Measurements from ENCODE around the gene AP2B1. TPM values are rescaled to one million over a fixed set of nuclear protein-coding genes. Genes with fewer than 3 reads are reported as not detected.

Gene AP2B1
- total RNA-seq, 5 donors from 2014 or later (not counting 1 experiment from before 2014, with no cell fraction given) = 106 to 157 (median 134) TPM

- H3K27me3 Mint-ChIP-seq = no peaks in the 10 kb centered on the region
- WGBS (ENCODE audit: insufficient coverage) = no CpG with 5 or more reads among the region's 2 CpGs
Observed at GRCh38 chr17:35725802-35726126, 138.6 kb downstream of the AP2B1 start.

GRCh38 chr17:35726127-35726952, 139.2 kb downstream of the AP2B1 start:
- peaks cover 16 to 22% (median 19%) of the 10 kb centered on the region in 3 donors for H3K4me1 Mint-ChIP-seq
- Histone ChIP-seq H3K27me3 (replicated peaks in 1 of 2; ENCODE audit: control insufficient read depth in 2 of 2, extremely low read depth in 1 of 2, insufficient read depth in 2 of 2, low read length in 1 of 2) (no peaks in the 10 kb centered on the region), H3K9me3 (no peaks in the 10 kb centered on the region), H3K27ac (ENCODE audit: low read length) (no peak overlapping the region), H3K4me3 (ENCODE audit: control insufficient read depth in 1 of 2, extremely low read depth in 1 of 2, low read length in 1 of 2) (no peak overlapping the region), H3K36me3 (ENCODE audit: control insufficient read depth in 2 of 2, extremely low read depth in 1 of 2, insufficient read depth in 1 of 2, low read length in 1 of 2) (peaks cover 8 to 44% of the 10 kb centered on the region in 2 donors), H3K4me1 (ENCODE audit: control insufficient read depth in 1 of 2, extremely low read depth in 1 of 2, insufficient read depth in 2 of 2, low read length in 2 of 2) (peaks cover 8 to 15% of the 10 kb centered on the region in 2 experiments)
- peaks cover 52% of the 10 kb centered on the region for H3K36me3 Mint-ChIP-seq
- no peak for DNase-seq
- ATAC-seq (replicated peaks in 1 of 4) = no peak
- H3K9me3 Mint-ChIP-seq = no peaks in the 10 kb centered on the region
- POLR2A ChIA-PET = interaction anchor here (0.6 to 0.7 kb wide), 3 partner anchors 7 to 924 kb away, joined by 3 to 7 read pairs (median 5); no protein-coding TSS in a partner anchor
- no peak overlapping the region for H3K4me3 Mint-ChIP-seq
- H3K27ac Mint-ChIP-seq = no peak overlapping the region
- 97% methylated on average over 3 of the region's 6 CpGs for WGBS (ENCODE audit: insufficient coverage)
- no peaks in the 10 kb centered on the region for H3K27me3 Mint-ChIP-seq
- CTCF ChIA-PET = interaction anchor here in 1 of 2 donors (0.6 kb wide), 1 partner anchor 531 kb away, joined by 3 read pairs; no protein-coding TSS in a partner anchor

More at GRCh38 chr17:35725802-35726126, 138.6 kb downstream of the AP2B1 start:
- no peak overlapping the region for H3K4me3 ChIP-seq (ENCODE audit: control insufficient read depth in 1 of 2, extremely low read depth in 1 of 2, low read length in 1 of 2)
- Mint-ChIP-seq H3K4me1 (peaks cover 10 to 16% (median 13%) of the 10 kb centered on the region in 3 donors), H3K36me3 (peaks cover 54% of the 10 kb centered on the region), H3K4me3 (no peak overlapping the region), H3K9me3 (no peaks in the 10 kb centered on the region), H3K27ac (no peak overlapping the region)
- CTCF ChIA-PET = no interaction called here
- DNase-seq (no peak), ATAC-seq (replicated peaks in 1 of 4) (no peak)
- no peaks in the 10 kb centered on the region for H3K9me3 ChIP-seq
- POLR2A ChIA-PET = interaction anchor here in 1 of 2 donors (0.6 kb wide), 1 partner anchor 923 kb away, joined by 3 read pairs; no protein-coding TSS in a partner anchor
- peaks cover 8 to 48% of the 10 kb centered on the region in 2 donors for H3K36me3 ChIP-seq (ENCODE audit: control insufficient read depth in 2 of 2, extremely low read depth in 1 of 2, insufficient read depth in 1 of 2, low read length in 1 of 2)
- no peaks in the 10 kb centered on the region for H3K27me3 ChIP-seq (replicated peaks in 1 of 2; ENCODE audit: control insufficient read depth in 2 of 2, extremely low read depth in 1 of 2, insufficient read depth in 2 of 2, low read length in 1 of 2)
- H3K4me1 ChIP-seq (ENCODE audit: control insufficient read depth in 1 of 2, extremely low read depth in 1 of 2, insufficient read depth in 2 of 2, low read length in 2 of 2) = peaks cover 3 to 10% of the 10 kb centered on the region in 2 experiments
- no peak overlapping the region for H3K27ac ChIP-seq (ENCODE audit: low read length)

GRCh38 chr17:35726953-35727460, 139.9 kb downstream of the AP2B1 start:
- peaks cover 5 to 44% of the 10 kb centered on the region in 2 donors for H3K36me3 ChIP-seq (ENCODE audit: control insufficient read depth in 2 of 2, extremely low read depth in 1 of 2, insufficient read depth in 1 of 2, low read length in 1 of 2)
- H3K9me3 Mint-ChIP-seq = no peaks in the 10 kb centered on the region
- H3K27ac Mint-ChIP-seq = no peak overlapping the region
- no peak overlapping the region for H3K4me3 Mint-ChIP-seq
- CTCF ChIA-PET = interaction anchor here in 1 of 2 donors (0.6 kb wide), 1 partner anchor 531 kb away, joined by 3 read pairs; no protein-coding TSS in a partner anchor
- no peaks in the 10 kb centered on the region for H3K27me3 Mint-ChIP-seq
- H3K4me3 ChIP-seq (ENCODE audit: control insufficient read depth in 1 of 2, extremely low read depth in 1 of 2, low read length in 1 of 2) = no peak overlapping the region
- no peak for DNase-seq
- H3K27me3 ChIP-seq (replicated peaks in 1 of 2; ENCODE audit: control insufficient read depth in 2 of 2, extremely low read depth in 1 of 2, insufficient read depth in 2 of 2, low read length in 1 of 2) = no peaks in the 10 kb centered on the region
- ATAC-seq (replicated peaks in 1 of 4) = no peak
- H3K27ac ChIP-seq (ENCODE audit: low read length) = no peak overlapping the region
- peaks cover 8 to 19% of the 10 kb centered on the region in 2 experiments for H3K4me1 ChIP-seq (ENCODE audit: control insufficient read depth in 1 of 2, extremely low read depth in 1 of 2, insufficient read depth in 2 of 2, low read length in 2 of 2)
- peaks cover 16 to 23% (median 20%) of the 10 kb centered on the region in 3 donors for H3K4me1 Mint-ChIP-seq
- POLR2A ChIA-PET = interaction anchor here (0.6 to 0.7 kb wide), 2 partner anchors 8 kb away, joined by 5 to 7 read pairs; no protein-coding TSS in a partner anchor
- WGBS (ENCODE audit: insufficient coverage) = 93% methylated on average over 2 of the region's 5 CpGs
- H3K36me3 Mint-ChIP-seq = peaks cover 48% of the 10 kb centered on the region
- no peaks in the 10 kb centered on the region for H3K9me3 ChIP-seq

GRCh38 chr17:35727635-35728034, 140.5 kb downstream of the AP2B1 start:
- ChIA-PET CTCF (interaction anchor here (0.5 to 0.9 kb wide), 3 partner anchors 36 to 1163 kb away, joined by 3 to 7 read pairs (median 5); no protein-coding TSS in a partner anchor), POLR2A (no interaction called here)
- no peak overlapping the region for H3K27ac ChIP-seq (ENCODE audit: low read length)
- H3K4me3 ChIP-seq (ENCODE audit: control insufficient read depth in 1 of 2, extremely low read depth in 1 of 2, low read length in 1 of 2) = no peak overlapping the region
- ATAC-seq (replicated peaks in 1 of 4) (no peak), DNase-seq (no peak)
- Mint-ChIP-seq H3K9me3 (no peaks in the 10 kb centered on the region), H3K36me3 (peaks cover 48% of the 10 kb centered on the region), H3K27me3 (no peaks in the 10 kb centered on the region), H3K4me1 (peaks cover 22 to 28% (median 26%) of the 10 kb centered on the region in 3 donors), H3K4me3 (no peak overlapping the region), H3K27ac (no peak overlapping the region)
- WGBS (ENCODE audit: insufficient coverage) = 100% methylated on average over 2 of the region's 5 CpGs
- H3K4me1 ChIP-seq (ENCODE audit: control insufficient read depth in 1 of 2, extremely low read depth in 1 of 2, insufficient read depth in 2 of 2, low read length in 2 of 2) = peaks cover 8 to 21% of the 10 kb centered on the region in 2 experiments
- H3K9me3 ChIP-seq = no peaks in the 10 kb centered on the region
- H3K36me3 ChIP-seq (ENCODE audit: control insufficient read depth in 2 of 2, extremely low read depth in 1 of 2, insufficient read depth in 1 of 2, low read length in 1 of 2) = peaks cover 3 to 40% of the 10 kb centered on the region in 2 donors
- no peaks in the 10 kb centered on the region for H3K27me3 ChIP-seq (replicated peaks in 1 of 2; ENCODE audit: control insufficient read depth in 2 of 2, extremely low read depth in 1 of 2, insufficient read depth in 2 of 2, low read length in 1 of 2)

- Mint-ChIP-seq H3K27me3 (no peaks in the 10 kb centered on the region), H3K9me3 (no peaks in the 10 kb centered on the region), H3K4me1 (peaks cover 24 to 30% (median 29%) of the 10 kb centered on the region in 3 donors), H3K36me3 (peaks cover 43% of the 10 kb centered on the region), H3K4me3 (no peak overlapping the region), H3K27ac (no peak overlapping the region)
- ChIA-PET POLR2A (no interaction called here), CTCF (interaction anchor here in 1 of 2 donors (0.9 kb wide), 1 partner anchor 35 kb away, joined by 3 read pairs; no protein-coding TSS in a partner anchor)
- no peak overlapping the region for H3K4me3 ChIP-seq (ENCODE audit: control insufficient read depth in 1 of 2, extremely low read depth in 1 of 2, low read length in 1 of 2)
- no peak for DNase-seq
- H3K27ac ChIP-seq (ENCODE audit: low read length) = no peak overlapping the region
- no peak for ATAC-seq (replicated peaks in 1 of 4)
- H3K36me3 ChIP-seq (ENCODE audit: control insufficient read depth in 2 of 2, extremely low read depth in 1 of 2, insufficient read depth in 1 of 2, low read length in 1 of 2) = peaks cover 3 to 34% of the 10 kb centered on the region in 2 donors
- 100% methylated on average over 2 of the region's 3 CpGs for WGBS (ENCODE audit: insufficient coverage)
- peaks cover 8 to 21% of the 10 kb centered on the region in 2 experiments for H3K4me1 ChIP-seq (ENCODE audit: control insufficient read depth in 1 of 2, extremely low read depth in 1 of 2, insufficient read depth in 2 of 2, low read length in 2 of 2)
- no peaks in the 10 kb centered on the region for H3K27me3 ChIP-seq (replicated peaks in 1 of 2; ENCODE audit: control insufficient read depth in 2 of 2, extremely low read depth in 1 of 2, insufficient read depth in 2 of 2, low read length in 1 of 2)
- no peaks in the 10 kb centered on the region for H3K9me3 ChIP-seq
Observed at GRCh38 chr17:35728551-35728950, 141.4 kb downstream of the AP2B1 start.

- no peaks in the 10 kb centered on the region for H3K27me3 ChIP-seq (replicated peaks in 1 of 2; ENCODE audit: control insufficient read depth in 2 of 2, extremely low read depth in 1 of 2, insufficient read depth in 2 of 2, low read length in 1 of 2)
- H3K27ac ChIP-seq (ENCODE audit: low read length) = no peak overlapping the region
- DNase-seq (no peak), ATAC-seq (replicated peaks in 1 of 4) (no peak)
- 96% methylated on average over 3 of the region's 4 CpGs for WGBS (ENCODE audit: insufficient coverage)
- no peak overlapping the region for H3K27ac Mint-ChIP-seq
- CTCF ChIA-PET = no interaction called here
- no peaks in the 10 kb centered on the region for H3K27me3 Mint-ChIP-seq
- peaks cover 24 to 30% (median 29%) of the 10 kb centered on the region in 3 donors for H3K4me1 Mint-ChIP-seq
- peaks cover 35% of the 10 kb centered on the region for H3K36me3 Mint-ChIP-seq
- no peaks in the 10 kb centered on the region for H3K9me3 Mint-ChIP-seq
- no peaks in the 10 kb centered on the region for H3K9me3 ChIP-seq
- peaks cover 8 to 21% of the 10 kb centered on the region in 2 experiments for H3K4me1 ChIP-seq (ENCODE audit: control insufficient read depth in 1 of 2, extremely low read depth in 1 of 2, insufficient read depth in 2 of 2, low read length in 2 of 2)
- POLR2A ChIA-PET = no interaction called here
- H3K36me3 ChIP-seq (ENCODE audit: control insufficient read depth in 2 of 2, extremely low read depth in 1 of 2, insufficient read depth in 1 of 2, low read length in 1 of 2) = peaks cover 3 to 25% of the 10 kb centered on the region in 2 donors
- H3K4me3 ChIP-seq (ENCODE audit: control insufficient read depth in 1 of 2, extremely low read depth in 1 of 2, low read length in 1 of 2) = no peak overlapping the region
- H3K4me3 Mint-ChIP-seq = peak overlapping the region in 1 of 3 donors; percentile 88
Observed at GRCh38 chr17:35729405-35729833, 142.3 kb downstream of the AP2B1 start.
